ENCODE measurements around the gene TNFRSF18.

Gene TNFRSF18

DNA sequence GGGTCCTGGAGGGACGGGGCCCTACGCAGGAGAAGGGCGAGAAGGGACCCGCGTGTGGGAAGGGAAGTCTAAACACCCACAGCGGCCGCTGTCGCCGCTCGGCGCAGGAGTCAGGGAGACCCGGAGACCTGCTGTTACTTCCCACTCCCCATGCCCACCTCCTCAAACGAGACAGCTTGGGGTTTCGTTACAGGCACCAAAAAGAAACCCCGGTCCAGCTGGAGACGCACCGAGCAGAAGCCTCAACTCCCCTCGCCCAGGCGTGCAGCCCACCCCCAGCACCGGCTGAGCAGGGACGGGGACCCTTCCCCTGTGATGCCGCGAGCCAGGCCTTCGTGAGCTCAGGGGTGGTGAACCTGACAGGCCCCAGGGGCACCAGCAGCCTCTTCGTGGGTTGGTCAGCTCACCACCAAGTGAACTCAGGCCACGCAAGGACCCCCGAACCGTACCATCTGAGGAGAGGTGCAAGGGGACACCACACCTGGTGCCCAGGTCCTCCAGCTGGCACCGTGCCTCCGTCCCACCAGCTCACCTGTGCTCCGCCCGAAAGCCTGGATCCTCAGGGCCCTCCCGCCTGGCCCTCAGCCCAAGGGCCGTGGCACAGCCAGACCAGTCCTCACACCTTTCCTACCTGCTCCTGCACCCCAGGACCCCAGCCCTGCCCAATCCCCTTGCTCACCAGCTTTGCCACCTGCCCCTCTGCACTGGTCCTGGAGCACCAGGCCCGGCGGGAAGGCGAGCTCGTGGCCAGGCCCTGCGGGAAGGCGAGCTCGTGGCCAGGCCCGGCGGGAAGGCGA is 20.4 kb upstream of the TNFRSF18 start:
- no peaks in the 10 kb centered on the region for H3K27me3 ChIP-seq
- H3K36me3 ChIP-seq, result peaks cover 60% of the 10 kb centered on the region
- H3K4me1 ChIP-seq, result no peaks in the 10 kb centered on the region; the same call in 1 of the 2 replicates
- TF ChIP-seq, protein P1, sequence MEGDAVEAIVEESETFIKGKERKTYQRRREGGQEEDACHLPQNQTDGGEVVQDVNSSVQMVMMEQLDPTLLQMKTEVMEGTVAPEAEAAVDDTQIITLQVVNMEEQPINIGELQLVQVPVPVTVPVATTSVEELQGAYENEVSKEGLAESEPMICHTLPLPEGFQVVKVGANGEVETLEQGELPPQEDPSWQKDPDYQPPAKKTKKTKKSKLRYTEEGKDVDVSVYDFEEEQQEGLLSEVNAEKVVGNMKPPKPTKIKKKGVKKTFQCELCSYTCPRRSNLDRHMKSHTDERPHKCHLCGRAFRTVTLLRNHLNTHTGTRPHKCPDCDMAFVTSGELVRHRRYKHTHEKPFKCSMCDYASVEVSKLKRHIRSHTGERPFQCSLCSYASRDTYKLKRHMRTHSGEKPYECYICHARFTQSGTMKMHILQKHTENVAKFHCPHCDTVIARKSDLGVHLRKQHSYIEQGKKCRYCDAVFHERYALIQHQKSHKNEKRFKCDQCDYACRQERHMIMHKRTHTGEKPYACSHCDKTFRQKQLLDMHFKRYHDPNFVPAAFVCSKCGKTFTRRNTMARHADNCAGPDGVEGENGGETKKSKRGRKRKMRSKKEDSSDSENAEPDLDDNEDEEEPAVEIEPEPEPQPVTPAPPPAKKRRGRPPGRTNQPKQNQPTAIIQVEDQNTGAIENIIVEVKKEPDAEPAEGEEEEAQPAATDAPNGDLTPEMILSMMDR (IDR thresholded peaks at IDR 0.05; ENCODE audit: low read depth, low read length), result no peak
- no peak for DNase-seq
- H3K9me3 ChIP-seq, result no peaks in the 10 kb centered on the region
- no peak overlapping the region for H3K4me3 ChIP-seq (ENCODE audit: low read depth, low read length)

DNA sequence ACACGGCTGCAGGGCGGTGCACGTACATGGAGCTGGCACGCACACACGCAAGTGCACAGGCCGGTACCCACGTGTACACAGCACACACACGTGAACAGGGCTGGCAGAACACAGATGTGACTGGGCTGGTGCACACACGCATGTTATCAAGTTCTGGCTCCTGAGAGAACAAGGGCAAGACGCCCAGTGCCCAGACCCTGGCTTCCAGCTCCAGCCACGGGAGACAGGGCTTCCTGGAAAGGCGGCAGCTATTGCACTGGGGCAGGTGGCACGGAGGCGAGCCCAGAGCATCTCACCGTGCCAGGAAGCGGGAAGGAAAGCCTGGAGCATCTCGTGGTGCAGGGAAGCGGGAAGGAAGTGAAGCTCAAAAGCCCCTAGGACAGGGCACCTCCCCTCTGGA is 19.5 kb upstream of the TNFRSF18 start:
- H3K27me3 ChIP-seq, result no peaks in the 10 kb centered on the region
- H3K4me3 ChIP-seq (ENCODE audit: low read depth, low read length), result no peak overlapping the region
- peaks cover 67% of the 10 kb centered on the region for H3K36me3 ChIP-seq
- no peaks in the 10 kb centered on the region for H3K9me3 ChIP-seq
- H3K4me1 ChIP-seq, result no peaks in the 10 kb centered on the region; the same call in 1 of the 2 replicates
- TF ChIP-seq, protein P1 (IDR thresholded peaks at IDR 0.05; ENCODE audit: low read depth, low read length), result no peak
- no peak for DNase-seq

DNA sequence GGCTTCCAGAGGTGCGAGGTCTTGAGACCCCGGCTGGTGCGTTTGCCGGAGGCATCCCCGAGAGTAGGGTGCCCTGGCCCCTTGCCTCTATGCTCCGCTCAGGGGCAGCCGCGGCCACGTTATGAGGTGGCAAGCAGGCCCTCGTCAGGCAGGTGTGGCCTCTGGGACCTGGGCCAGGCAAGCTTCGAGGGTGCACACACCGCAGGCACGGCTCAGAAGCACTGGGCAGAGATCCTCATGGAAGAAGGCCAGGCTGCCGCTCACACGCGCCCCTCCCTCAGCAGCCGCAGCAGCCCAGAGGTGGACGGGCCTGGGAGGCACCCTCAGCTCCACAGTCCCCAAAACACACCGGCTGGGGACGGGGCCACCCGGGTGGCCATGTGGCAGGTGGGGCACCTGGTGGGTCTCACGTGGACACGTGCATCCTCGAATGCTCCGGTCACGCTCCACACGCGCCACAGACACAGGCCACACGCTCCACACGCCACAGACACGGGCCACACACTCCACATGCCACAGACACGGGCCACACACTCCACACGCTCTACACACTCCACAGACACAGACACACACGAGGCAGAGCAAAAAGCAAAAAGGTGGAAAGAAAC is 18.9 kb upstream of the TNFRSF18 start:
- no peak for DNase-seq
- H3K36me3 ChIP-seq, result peaks cover 72% of the 10 kb centered on the region
- H3K27me3 ChIP-seq, result no peaks in the 10 kb centered on the region
- TF ChIP-seq, protein P1 (IDR thresholded peaks at IDR 0.05; ENCODE audit: low read depth, low read length), result no peak
- H3K4me3 ChIP-seq (ENCODE audit: low read depth, low read length), result no peak overlapping the region
- H3K4me1 ChIP-seq, result no peaks in the 10 kb centered on the region
- no peaks in the 10 kb centered on the region for H3K9me3 ChIP-seq

DNA sequence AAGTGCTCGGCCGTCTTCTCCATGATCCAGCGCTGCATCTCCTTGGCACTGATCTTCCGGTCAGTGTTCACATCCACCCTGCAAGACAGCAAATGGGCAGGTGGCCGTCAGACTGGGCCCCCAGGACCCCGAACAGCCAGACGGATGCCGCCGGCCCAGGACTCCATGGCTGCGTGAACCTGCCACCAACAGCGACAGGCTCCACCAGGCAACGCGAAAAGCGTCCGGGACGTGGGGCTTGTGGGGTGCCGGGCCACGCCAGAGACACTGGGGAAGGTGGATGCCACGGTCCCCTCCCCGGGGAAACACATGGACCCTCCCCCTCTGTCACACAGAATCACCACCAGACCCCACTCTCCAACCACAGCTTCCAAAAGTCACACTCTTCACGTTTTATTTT is 17.5 kb upstream of the TNFRSF18 start:
- Histone ChIP-seq H3K36me3 (peaks cover 68% of the 10 kb centered on the region), H3K9me3 (no peaks in the 10 kb centered on the region)
- DNase-seq, result no peak

DNA sequence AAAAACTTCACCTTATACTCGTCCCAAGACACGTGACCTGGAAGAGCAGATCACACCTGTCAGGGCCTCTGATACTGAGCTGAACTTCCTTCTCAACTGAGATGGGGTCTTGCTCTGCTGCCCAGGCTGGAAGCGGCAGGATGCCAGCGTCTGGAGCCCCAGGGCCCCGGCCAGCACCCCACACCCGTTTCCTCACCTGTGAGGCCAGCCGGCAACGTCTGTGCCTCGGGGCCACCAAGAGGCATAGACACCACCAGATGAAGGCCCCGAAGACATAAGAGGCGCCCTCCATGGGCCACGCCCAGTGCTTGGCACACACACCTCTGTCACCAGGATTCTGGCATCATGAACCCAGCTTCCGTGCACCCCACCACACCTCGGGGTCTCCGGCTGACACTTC is 16.9 kb upstream of the TNFRSF18 start:
- no peaks in the 10 kb centered on the region for H3K4me1 ChIP-seq
- H3K36me3 ChIP-seq, result peaks cover 68% of the 10 kb centered on the region
- H3K4me3 ChIP-seq (ENCODE audit: low read depth, low read length), result no peak overlapping the region
- no peaks in the 10 kb centered on the region for H3K9me3 ChIP-seq
- TF ChIP-seq, protein P1 (IDR thresholded peaks at IDR 0.05; ENCODE audit: low read depth, low read length), result no peak
- no peak for DNase-seq
- no peaks in the 10 kb centered on the region for H3K27me3 ChIP-seq

More for the DNA sequence above, 17.5 kb upstream of the TNFRSF18 start:
- Histone ChIP-seq H3K4me3 (ENCODE audit: low read depth, low read length) (no peak overlapping the region), H3K27me3 (no peaks in the 10 kb centered on the region), H3K4me1 (no peaks in the 10 kb centered on the region)
- TF ChIP-seq, protein P1 (IDR thresholded peaks at IDR 0.05; ENCODE audit: low read depth, low read length), result no peak
